ENCODE results near the gene KMT2B. TPM values are rescaled to one million over a fixed set of nuclear protein-coding genes. Genes with fewer than 3 reads are reported as not detected.

The KMT2B gene
- total RNA-seq, 4 donors from 2014 or later, result 7.3 to 26.6 (median 15.1) TPM

- no peak for TF ChIP-seq CTCF (IDR thresholded peaks at IDR 0.05; ENCODE audit: low read depth)
These were observed 60.2 kb downstream of the KMT2B start for GRCh38 chr19:35777961-35778360.

DNA sequence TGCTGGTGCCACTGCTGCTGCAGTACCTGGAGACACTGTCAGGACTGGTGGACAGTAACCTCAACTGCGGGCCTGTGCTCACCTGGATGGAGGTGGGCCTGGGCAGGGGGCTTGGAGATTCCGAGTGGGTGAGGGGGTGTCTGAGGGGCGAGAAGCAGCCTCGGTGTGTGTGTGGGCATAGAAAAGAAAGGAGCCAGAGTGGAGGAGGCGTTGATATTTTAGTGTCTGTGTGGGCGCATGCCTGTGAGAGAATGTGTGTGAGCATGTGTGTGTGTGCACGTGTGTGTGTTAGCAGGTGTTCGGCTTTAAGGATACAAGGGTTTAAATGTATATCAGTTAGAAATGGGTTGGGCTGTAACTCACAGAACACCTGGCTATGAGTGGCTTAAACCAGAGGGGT, 61.2 kb downstream of the KMT2B start:
- no peak for TF ChIP-seq CTCF (IDR thresholded peaks at IDR 0.05; ENCODE audit: low read depth)

GRCh38 chr19:35780058-35780457, 62.3 kb downstream of the KMT2B start:
- no peak for TF ChIP-seq CTCF (IDR thresholded peaks at IDR 0.05; ENCODE audit: low read depth)

DNA sequence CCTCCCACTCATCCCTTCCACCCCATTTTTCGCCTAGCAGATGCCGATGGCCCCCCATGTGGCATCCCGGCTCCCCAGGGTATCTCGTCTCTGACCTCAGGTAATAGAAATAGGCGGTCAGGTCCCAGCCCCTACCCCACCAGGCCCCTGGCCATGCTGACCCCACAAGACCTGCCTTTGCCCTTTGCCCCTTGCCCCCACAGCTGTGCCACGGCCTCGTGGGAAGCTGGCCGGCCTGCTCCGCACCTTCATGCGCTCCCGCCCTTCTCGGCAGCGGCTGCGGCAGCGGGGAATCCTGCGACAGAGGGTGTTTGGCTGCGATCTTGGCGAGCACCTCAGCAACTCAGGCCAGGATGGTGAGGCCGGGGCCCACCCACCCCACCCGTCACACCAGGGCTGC, 62.9 kb downstream of the KMT2B start:
- TF ChIP-seq CTCF (IDR thresholded peaks at IDR 0.05; ENCODE audit: low read depth), result no peak

- no peak for TF ChIP-seq CTCF (IDR thresholded peaks at IDR 0.05; ENCODE audit: low read depth)
These were observed 63.8 kb downstream of the KMT2B start for GRCh38 chr19:35781650-35782049.

DNA sequence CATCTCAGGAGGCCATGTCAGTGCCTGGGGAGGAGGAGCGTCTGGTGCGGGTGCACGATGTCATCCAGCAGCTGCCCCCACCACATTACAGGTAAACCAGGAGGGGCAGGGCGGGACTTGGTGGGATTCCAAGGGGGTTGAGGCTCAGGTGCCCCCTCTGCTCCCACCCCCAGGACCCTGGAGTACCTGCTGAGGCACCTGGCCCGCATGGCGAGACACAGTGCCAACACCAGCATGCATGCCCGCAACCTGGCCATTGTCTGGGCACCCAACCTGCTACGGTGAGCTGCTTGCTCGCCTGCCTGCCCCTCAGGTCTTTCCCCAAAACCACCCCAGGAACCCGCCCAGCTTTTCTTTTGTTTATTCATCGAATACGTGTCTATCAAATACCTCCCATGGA, 64.8 kb downstream of the KMT2B start:
- no peak for TF ChIP-seq CTCF (IDR thresholded peaks at IDR 0.05; ENCODE audit: low read depth)

DNA sequence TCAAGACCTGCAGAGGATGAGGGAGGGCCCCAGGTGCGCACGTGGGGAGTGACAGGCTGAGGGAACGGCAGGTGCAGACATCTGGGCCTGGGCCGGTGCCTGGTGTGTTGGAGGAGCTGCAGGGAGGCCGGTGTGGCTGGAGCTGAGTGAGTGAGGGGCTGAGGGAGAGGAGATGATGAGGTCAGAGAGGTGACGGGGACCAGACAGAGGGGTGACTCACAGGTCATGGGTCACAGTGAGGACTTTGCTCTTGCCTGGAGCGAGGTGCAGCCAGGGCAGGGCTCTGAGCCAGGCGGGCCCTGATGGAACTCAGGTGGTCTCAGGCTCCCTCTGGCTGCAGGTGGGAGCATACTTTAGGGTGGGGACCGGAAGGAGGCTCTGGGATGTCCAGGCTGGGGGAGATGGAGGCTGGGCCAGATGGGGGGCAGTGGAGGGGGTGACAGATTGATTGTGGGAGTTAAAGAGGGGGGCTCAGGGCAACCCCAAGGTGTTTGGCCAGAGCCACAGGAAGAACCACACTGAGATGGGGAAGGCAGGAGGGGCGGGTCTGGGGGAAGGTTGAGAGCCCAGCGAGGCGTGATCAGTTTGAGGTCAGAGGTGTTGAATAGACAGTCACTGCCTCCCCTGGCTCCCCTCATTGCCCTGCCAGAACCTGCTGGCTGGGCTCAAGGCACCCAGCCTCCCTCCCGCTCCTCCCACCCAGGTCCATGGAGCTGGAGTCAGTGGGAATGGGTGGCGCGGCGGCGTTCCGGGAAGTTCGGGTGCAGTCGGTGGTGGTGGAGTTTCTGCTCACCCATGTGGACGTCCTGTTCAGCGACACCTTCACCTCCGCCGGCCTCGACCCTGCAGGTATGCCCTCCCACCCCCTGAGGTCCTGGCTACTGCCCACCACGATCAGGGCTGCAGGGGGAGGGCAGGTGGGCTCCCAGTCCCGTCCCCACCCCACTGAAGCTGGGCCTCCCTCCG, 65.9 kb downstream of the KMT2B start:
- TF ChIP-seq CTCF (IDR thresholded peaks at IDR 0.05; ENCODE audit: low read depth), result no peak

Data from subcutaneous adipose tissue (tissue), 4 donors.